HEK293T (cell line): ENCODE data around the gene CCDC88C.

Experiments
- CTCF ChIA-PET: fragments of 350-600 bp; formaldehyde crosslinking; extraction: SDS; loops from one replicate; lab custom pipeline; 2021; ENCODE audit warnings: antibody characterized with exemption, inconsistent platforms; lab: Yijun Ruan, JAX
- POLR2A ChIA-PET: fragments of 350-600 bp; formaldehyde crosslinking; extraction: SDS; loops from one replicate; lab custom pipeline; 2020; ENCODE audit warnings: antibody characterized with exemption, inconsistent platforms; lab: Yijun Ruan, JAX
- DNase-seq: peaks from one replicate; pipeline ENCODE4 v3.0.0; 2012; ENCODE audit warnings: mixed read lengths; ENCODE audit errors: extremely low spot score
- ARNT ChIP-seq: fragments of 450-650 bp; IDR thresholded peaks from 2 replicates; pipeline ENCODE4 v1.6.1; 2017; ENCODE audit warnings: mild to moderate bottlenecking
- BHLHE40 ChIP-seq: fragments of 450-650 bp; IDR thresholded peaks from 2 replicates; pipeline ENCODE4 v1.6.1; 2016; ENCODE audit warnings: mild to moderate bottlenecking, moderate library complexity, borderline replicate concordance
- CTBP1 ChIP-seq: fragments of 450-650 bp; IDR thresholded peaks from 2 replicates; pipeline ENCODE4 v1.6.1; 2016; ENCODE audit warnings: borderline replicate concordance
- ELF4 ChIP-seq: fragments of 450-650 bp; IDR thresholded peaks from 2 replicates; pipeline ENCODE4 v1.6.1; 2017; ENCODE audit warnings: antibody characterized with exemption
- FOXA1 ChIP-seq: fragments of 450-650 bp; IDR thresholded peaks from 2 replicates; pipeline ENCODE4 v1.6.1; 2016; ENCODE audit warnings: mild to moderate bottlenecking
- FOXK2 ChIP-seq: fragments of 450-650 bp; IDR thresholded peaks from 2 replicates; pipeline ENCODE4 v1.6.1; 2016; ENCODE audit warnings: mild to moderate bottlenecking
- FOXM1 ChIP-seq: fragments of 450-650 bp; IDR thresholded peaks from 2 replicates; pipeline ENCODE4 v1.6.1; 2017; ENCODE audit warnings: mild to moderate bottlenecking, borderline replicate concordance
- HDGF ChIP-seq: fragments of 450-650 bp; IDR thresholded peaks from 2 replicates; pipeline ENCODE4 v1.6.1; 2017; ENCODE audit warnings: antibody characterized with exemption, borderline replicate concordance
- L3MBTL2 ChIP-seq: fragments of 450-650 bp; conservative IDR thresholded peaks from 2 replicates; pipeline ENCODE4 v1.6.1; 2016; ENCODE audit warnings: mild to moderate bottlenecking
- LEF1 ChIP-seq: fragments of 450-650 bp; IDR thresholded peaks from 2 replicates; pipeline ENCODE4 v1.6.1; 2017; ENCODE audit warnings: mild to moderate bottlenecking, borderline replicate concordance
- NFRKB ChIP-seq: fragments of 450-650 bp; IDR thresholded peaks from 2 replicates; pipeline ENCODE4 v1.6.1; 2016; ENCODE audit warnings: mild to moderate bottlenecking, moderate library complexity
- SP1 ChIP-seq: fragments of 450-650 bp; IDR thresholded peaks from 2 replicates; pipeline ENCODE4 v1.6.1; 2017
- SUZ12 ChIP-seq: fragments of 450-650 bp; IDR thresholded peaks from 2 replicates; pipeline ENCODE4 v1.6.1; 2016; ENCODE audit warnings: mild to moderate bottlenecking
- TARDBP ChIP-seq: fragments of 450-650 bp; IDR thresholded peaks from 2 replicates; pipeline ENCODE4 v1.6.1; 2016
- ZNF384 ChIP-seq: fragments of 450-650 bp; IDR thresholded peaks from 2 replicates; pipeline ENCODE4 v1.6.1; 2016
- TF ChIP-seq, protein P1 (sequence below): fragments of 450-650 bp; IDR thresholded peaks from 2 replicates; pipeline ENCODE4 v1.6.1; 2016

Gene CCDC88C

DNA sequence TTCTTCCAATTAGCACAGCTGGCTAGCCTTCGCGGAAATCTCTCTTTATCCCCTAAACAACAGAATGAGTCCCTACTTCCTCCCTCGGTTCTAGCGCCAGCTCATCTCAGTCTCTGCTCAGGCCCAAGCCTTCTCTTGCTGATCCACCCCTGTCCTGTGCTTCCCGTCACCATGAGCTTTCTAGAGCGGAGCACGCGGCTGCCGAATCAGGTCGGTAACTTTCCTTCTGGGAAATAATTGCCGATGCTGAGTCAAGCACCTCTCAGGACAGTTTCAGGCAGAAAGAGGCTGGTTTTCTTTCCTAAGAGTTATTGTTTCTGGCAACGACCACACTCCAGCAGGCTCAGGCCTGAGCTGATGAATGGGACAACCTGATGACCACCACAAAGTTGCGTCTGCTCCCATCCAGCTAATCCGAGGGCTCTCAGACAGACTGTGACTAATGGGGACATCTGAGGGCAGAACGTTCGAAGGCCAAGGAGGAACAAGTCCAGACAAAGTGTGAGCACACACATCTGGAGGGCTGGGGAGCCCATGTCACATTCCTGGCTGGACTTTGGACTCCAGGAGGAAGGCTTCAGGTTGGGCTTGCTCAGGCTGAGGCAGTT is 159.5 kb downstream of the CCDC88C start:
- ChIA-PET POLR2A (no interaction called here), CTCF (interaction anchor here (0.6 kb wide), 1 partner anchor 26 kb away, joined by 3 read pairs; no protein-coding TSS in a partner anchor)
- TF ChIP-seq ARNT (no peak), HDGF (no peak), ELF4 (no peak), ZNF384 (no peak), TARDBP (no peak), FOXA1 (no peak), BHLHE40 (no peak), FOXK2 (no peak), L3MBTL2 (no peak), NFRKB (no peak), SP1 (no peak)
- DNase-seq: no peak

DNA sequence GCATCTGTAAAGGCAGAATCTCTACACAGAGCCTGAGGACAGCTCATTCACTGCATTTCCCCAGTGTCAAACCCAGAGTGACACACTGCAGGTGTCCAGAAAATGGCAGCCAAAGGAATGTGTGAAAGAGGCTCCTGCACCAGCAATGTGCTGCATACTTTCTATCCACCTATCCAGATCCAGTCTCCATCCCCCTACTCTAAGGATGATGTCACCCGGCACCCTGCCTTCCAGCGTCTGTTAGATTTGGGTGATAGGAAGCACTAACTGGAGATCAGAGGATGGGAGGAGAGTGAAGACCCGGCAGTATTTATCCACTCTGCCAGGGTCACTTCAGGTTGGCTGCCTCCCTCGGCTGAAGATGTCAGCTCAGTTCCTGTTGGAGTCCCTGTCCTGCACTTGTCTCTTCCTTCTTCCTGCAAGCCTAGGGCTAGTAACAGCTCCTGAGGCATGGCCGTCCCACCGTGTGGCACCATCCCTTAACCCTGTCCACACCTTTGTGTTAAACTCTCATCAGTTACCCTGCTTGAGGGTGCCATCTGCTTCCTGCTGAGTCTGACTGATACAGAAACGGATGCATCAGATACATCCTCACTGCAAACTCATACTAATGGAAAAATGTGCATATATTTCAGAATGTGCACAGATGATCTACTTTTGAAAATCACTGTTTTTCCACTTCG is 160.2 kb downstream of the CCDC88C start:
- TF ChIP-seq L3MBTL2 (no peak), FOXK2 (no peak), TARDBP (no peak), SUZ12 (no peak), FOXA1 (no peak), BHLHE40 (no peak), HDGF (no peak), ZNF384 (no peak), NFRKB (no peak), CTBP1 (no peak), FOXM1 (no peak)
- POLR2A ChIA-PET: no interaction called here
- CTCF ChIA-PET: interaction anchor here (0.6 kb wide), 1 partner anchor 26 kb away, joined by 3 read pairs; no protein-coding TSS in a partner anchor
- DNase-seq: no peak

DNA sequence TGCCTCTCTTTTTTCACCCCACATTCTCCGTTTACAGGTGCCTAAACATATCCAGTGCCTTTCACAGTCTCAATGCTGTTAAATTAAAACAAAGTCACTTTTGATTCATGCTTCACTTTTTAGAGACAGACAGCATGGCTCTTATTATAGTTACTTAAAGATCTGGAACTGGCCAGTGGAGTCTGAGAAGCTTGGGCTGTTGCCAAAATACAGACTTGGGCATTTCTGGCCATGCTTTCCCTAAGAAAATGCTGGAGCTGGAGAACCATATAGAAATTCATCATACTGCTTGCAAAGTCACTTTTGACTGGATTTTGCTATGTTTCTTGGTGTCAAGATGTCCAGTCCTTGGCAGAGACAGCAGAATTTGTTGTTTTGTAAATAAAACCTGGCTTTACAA is 161.0 kb downstream of the CCDC88C start:
- CTCF ChIA-PET: no interaction called here
- TF ChIP-seq SUZ12 (no peak), ELF4 (no peak), SP1 (no peak), ARNT (no peak), ZNF384 (no peak), HDGF (no peak), BHLHE40 (no peak)
- DNase-seq: no peak
- POLR2A ChIA-PET: no interaction called here

DNA sequence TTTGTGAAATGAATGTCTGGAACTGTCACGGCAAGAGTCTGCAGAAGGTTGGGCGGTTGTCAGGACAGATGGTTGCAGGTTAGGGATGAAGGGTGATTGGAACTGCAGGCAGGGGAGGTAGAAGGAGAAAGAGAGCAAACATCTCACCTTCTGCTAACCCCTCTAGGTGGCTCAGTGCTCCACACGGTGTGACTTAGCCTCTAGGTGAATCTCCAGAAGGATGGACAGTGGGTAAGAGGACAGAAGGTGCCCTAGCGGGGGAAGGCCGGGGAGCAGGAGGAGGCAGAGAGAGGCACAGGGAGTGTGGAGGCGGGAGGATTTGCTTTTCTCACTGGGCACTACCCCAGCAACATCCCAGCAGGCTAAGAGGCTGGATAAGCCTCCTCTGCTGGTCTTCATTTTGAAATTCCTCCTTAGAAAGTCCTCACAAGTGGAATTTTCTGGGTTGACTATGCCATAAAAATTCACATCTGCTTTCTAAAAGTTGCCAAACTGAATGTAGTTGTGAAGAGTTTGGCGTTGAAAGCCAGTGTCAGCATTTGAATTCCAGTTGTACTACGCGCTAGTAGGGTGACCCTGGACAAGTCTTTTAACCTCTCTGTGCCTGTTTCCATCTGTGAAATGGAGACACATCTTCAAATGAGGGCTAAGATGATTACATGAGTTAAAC is 162.5 kb downstream of the CCDC88C start:
- no peak for DNase-seq
- POLR2A ChIA-PET: interaction anchor here (0.5 kb wide), 1 partner anchor 95 kb away, joined by 3 read pairs; no protein-coding TSS in a partner anchor
- CTCF ChIA-PET: no interaction called here
- TF ChIP-seq FOXM1 (no peak), SP1 (no peak), BHLHE40 (no peak), NFRKB (no peak), ARNT (no peak), SUZ12 (no peak), FOXK2 (no peak), CTBP1 (no peak), ZNF384 (no peak), TARDBP (no peak), HDGF (no peak), ELF4 (no peak), L3MBTL2 (no peak), LEF1 (no peak), FOXA1 (no peak)
- TF ChIP-seq, protein P1, sequence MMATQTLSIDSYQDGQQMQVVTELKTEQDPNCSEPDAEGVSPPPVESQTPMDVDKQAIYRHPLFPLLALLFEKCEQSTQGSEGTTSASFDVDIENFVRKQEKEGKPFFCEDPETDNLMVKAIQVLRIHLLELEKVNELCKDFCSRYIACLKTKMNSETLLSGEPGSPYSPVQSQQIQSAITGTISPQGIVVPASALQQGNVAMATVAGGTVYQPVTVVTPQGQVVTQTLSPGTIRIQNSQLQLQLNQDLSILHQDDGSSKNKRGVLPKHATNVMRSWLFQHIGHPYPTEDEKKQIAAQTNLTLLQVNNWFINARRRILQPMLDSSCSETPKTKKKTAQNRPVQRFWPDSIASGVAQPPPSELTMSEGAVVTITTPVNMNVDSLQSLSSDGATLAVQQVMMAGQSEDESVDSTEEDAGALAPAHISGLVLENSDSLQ: no peak

DNA sequence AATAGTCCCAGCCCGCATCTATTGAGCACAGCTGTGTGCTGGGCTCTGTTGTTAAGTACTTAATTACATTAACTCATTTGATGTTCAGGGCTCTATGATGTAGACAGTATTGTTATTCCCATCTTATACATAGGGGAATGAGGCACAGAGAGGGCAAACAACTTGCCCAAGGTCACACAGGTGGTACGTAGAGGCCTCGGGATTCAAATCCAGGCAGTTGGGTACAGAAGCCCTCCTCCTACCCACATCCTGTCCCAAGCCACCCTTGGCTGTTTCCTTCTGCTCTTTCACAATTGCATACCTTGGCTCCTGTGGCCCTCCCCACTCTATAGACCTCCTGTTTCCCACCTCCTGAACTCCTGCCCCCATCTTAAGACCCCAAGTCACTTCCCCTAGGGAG is 163.2 kb downstream of the CCDC88C start:
- no peak for TF ChIP-seq BHLHE40
- no peak for TF ChIP-seq SUZ12
- TF ChIP-seq NFRKB: no peak
- TF ChIP-seq ZNF384: no peak
- TF ChIP-seq L3MBTL2: no peak
- TF ChIP-seq ARNT: no peak
- ChIA-PET CTCF (no interaction called here), POLR2A (no interaction called here)
- DNase-seq: no peak

DNA sequence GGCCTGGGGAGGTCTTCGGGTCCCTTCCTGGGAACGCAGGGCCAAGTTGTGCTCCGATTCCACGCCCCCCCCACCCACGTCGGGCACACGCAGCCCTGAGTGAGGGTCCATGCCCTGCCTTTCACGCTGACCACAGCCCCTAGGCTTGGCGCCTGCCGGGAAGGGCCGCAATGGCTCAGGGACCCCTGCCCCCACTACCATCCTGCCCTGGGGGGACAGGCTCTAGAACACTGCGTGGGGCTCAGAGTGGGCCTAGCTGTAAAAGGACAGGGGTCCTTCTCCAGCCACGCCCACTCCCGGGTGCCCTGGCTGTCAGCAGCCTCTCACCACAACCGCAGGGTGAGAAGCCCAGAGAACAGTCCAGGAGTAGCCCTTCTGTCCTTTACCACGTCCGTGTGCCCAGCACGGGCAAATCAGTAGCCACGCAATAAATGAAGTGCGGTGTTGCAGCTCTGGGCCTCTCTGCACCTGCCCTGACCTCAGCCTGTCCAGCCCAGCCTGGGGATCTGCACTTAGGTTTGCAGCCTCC is 163.8 kb downstream of the CCDC88C start:
- TF ChIP-seq ELF4: no peak
- no peak for TF ChIP-seq ZNF384
- no peak for TF ChIP-seq CTBP1
- TF ChIP-seq, protein P1: no peak
- no peak for TF ChIP-seq FOXK2
- no peak for TF ChIP-seq FOXA1
- TF ChIP-seq BHLHE40: no peak
- no peak for TF ChIP-seq NFRKB
- no peak for TF ChIP-seq L3MBTL2
- TF ChIP-seq SUZ12: no peak
- TF ChIP-seq ARNT: no peak
- no peak for TF ChIP-seq LEF1
- ChIA-PET POLR2A (interaction anchor here (0.6 kb wide), 1 partner anchor 1469 kb away, joined by 3 read pairs; no protein-coding TSS in a partner anchor), CTCF (interaction anchor here (0.6 kb wide), 2 partner anchors 220 to 473 kb away, joined by 3 to 9 read pairs; no protein-coding TSS in a partner anchor)
- DNase-seq: no peak
